KOPT-K1 (cell line): Measurements from ENCODE around the gene SLC25A41.
A peak's percentile ranks its signal among the peaks of the same experiment; 100 is the strongest.
"Not testable (repeated sequence)": the region's sequence is repeated elsewhere in the genome, so short reads cannot be mapped to it uniquely, and the experiment has no call there.

Experiments
- H3K27ac ChIP-seq: fragments of 200-600 bp; sonication (generic); 2 replicates; pipeline ENCODE4 v1.5.1; 2016; ENCODE audit warnings: antibody characterized with exemption, mild to moderate bottlenecking, low read depth, low read length; ENCODE audit not compliant: poor library complexity, severe bottlenecking
- H3K36me3 ChIP-seq: fragments of 200-600 bp; sonication (generic); 2 replicates; pipeline ENCODE4 v1.5.1; 2017; ENCODE audit warnings: antibody characterized with exemption, mild to moderate bottlenecking, low read length, moderate library complexity; ENCODE audit not compliant: insufficient read depth
- H3K9me3 ChIP-seq: fragments of 200-600 bp; sonication (generic); 2 replicates; pipeline ENCODE4 v1.5.1; 2017; ENCODE audit warnings: antibody characterized with exemption, low read length, mild to moderate bottlenecking; ENCODE audit not compliant: insufficient read depth, poor library complexity, severe bottlenecking

The SLC25A41 gene

DNA sequence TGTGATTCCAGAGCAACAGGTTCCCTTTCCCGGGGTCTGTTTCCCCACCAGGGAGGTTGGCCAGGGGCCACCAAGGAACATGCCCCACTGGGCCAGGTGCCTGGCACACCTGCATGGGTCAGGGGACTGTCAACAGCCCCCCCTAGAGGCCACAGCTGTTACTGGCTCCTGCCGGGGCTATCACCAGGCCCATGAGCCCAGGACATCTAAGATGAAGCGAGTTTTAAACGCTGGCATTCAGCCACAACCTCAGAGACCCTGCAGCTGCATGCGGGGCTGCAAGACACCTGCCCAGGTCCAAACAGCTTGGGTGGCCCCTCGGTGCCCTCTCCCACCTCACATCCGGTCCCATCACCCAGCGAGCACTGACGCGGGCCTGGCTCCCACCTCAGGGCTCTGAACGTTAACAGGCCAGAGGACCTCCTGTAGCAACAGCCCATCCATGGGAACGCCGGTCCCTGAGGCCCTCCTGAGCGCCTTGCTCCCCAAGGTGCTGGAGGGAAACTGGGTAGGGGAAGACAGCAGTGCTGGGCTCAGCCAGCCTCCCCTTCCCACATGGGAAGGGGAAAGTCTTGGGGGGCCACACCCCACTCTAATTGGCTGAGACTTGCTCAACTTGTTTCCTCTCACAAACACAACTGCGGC lies 21.0 kb downstream of the SLC25A41 start:
- H3K9me3 ChIP-seq: no peaks in the 10 kb centered on the region
- peaks cover 55% of the 10 kb centered on the region for H3K36me3 ChIP-seq
- no peak overlapping the region for H3K27ac ChIP-seq

GRCh38 chr19:6412061-6412446 lies 21.5 kb downstream of the SLC25A41 start:
- Histone ChIP-seq H3K27ac (no peak overlapping the region), H3K36me3 (peaks cover 50% of the 10 kb centered on the region), H3K9me3 (no peaks in the 10 kb centered on the region)

GRCh38 chr19:6409346-6409745 lies 24.2 kb downstream of the SLC25A41 start:
- Histone ChIP-seq H3K36me3 (peaks cover 23% of the 10 kb centered on the region), H3K27ac (no peak overlapping the region), H3K9me3 (no peaks in the 10 kb centered on the region)

DNA sequence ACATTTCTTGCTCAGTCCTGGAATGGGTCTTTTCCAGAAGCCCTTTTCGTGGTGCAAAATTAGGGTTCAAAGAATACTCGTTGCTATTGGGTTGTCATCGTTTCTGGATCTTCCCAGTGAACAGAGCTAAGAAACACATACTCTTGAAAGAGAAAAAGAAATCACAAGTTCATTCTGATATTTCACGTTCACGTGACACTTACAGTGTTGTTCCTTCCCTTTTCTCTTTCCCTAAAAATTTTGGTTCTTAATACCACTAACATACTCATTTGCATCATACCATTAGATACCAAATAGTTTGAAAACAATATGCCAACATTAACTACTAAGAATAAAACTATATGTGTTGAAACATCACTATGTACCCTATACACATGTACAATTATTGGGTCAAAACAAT lies 27.2 kb downstream of the SLC25A41 start:
- Histone ChIP-seq H3K9me3 (no peaks in the 10 kb centered on the region), H3K36me3 (no peaks in the 10 kb centered on the region), H3K27ac (no peak overlapping the region)

DNA sequence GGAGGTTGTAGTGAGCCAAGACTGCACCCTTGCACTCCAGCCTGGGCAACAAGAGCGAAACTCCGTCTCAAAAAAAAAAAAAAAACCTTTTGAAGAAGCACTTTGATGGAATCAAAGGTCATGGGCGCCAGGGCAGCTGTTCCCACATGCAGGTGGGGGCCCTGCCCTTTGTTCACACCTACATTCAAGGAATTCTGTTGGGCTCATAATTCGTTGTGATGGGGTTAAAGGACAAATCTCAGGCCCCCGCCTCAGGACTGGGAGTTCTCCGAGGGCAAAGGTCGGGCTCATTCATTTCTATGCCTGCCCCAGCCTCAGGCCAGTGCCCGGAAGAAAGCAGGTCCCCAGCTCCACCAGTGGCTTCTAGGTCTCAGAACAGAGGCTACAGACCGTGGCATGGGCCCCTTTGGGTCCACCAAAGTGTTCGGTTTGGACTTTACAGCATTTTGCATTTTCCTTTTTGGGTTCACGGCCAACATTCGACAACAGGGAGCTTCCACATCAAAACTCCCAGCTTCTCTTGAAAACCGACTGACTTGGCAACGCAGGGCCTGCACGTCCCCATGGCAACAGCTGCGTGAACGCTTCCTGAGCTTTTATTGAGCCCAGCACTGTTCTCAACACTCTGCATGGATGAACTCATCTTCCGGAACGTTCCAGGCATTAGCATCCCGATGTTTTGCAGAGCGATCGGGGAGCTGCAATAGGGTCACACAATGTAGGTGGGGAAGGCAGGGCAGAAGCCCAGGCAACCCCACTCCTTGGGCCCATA lies 30.5 kb downstream of the SLC25A41 start:
- Histone ChIP-seq H3K36me3 (no peaks in the 10 kb centered on the region), H3K9me3 (no peaks in the 10 kb centered on the region), H3K27ac (no peak overlapping the region)

GRCh38 chr19:6402058-6402457 lies 31.5 kb downstream of the SLC25A41 start:
- no peaks in the 10 kb centered on the region for H3K9me3 ChIP-seq
- H3K36me3 ChIP-seq: no peaks in the 10 kb centered on the region
- no peak overlapping the region for H3K27ac ChIP-seq

GRCh38 chr19:6400062-6400944 lies 33.3 kb downstream of the SLC25A41 start:
- not testable (repeated sequence) for H3K27ac ChIP-seq, H3K36me3 ChIP-seq, H3K9me3 ChIP-seq

GRCh38 chr19:6396305-6396704 lies 37.3 kb downstream of the SLC25A41 start:
- no peaks in the 10 kb centered on the region for H3K9me3 ChIP-seq
- H3K27ac ChIP-seq: no peak overlapping the region
- H3K36me3 ChIP-seq: peaks cover 6% of the 10 kb centered on the region

DNA sequence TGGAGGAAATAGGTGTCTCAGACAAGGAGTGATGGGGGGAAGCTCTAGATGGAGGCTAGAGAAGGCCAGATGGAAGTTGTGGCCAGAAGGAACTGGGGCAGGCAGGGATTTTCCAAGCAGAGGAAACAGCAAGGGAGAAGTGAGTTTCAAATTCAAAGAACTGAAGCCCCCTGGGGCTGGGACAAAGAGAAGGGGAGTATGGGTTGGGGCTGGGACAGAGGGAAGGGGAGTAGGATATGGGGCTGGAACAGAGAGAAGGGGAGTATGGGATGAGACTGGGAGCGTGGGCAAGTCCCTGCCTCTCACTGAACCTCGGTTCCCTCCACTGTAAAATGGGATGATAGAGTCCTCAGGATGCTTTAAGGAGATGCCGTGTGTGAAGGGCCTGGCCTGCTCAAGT lies 38.7 kb downstream of the SLC25A41 start:
- H3K9me3 ChIP-seq: no peaks in the 10 kb centered on the region
- H3K27ac ChIP-seq: no peak overlapping the region
- H3K36me3 ChIP-seq: peaks cover 16% of the 10 kb centered on the region

DNA sequence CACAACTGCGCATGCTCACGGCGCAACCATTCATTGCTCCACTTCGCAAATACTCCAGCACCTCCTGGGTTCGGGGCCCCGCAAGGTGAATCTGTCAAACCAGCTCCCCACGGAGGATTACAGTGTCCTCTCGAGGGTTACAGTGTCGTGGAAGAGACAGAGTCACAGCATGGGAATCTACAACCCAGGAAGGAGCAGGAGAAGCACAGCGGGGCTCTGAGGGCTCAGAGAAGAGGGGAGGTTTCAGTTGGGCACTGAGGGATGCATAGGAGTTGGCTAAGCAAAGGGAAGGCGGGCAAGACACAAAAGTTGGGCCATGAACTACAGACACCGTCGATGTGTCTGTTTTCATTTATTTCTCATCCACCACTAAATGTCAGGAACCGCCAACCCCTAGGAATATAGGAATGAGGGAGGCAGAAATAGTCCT lies 39.6 kb downstream of the SLC25A41 start:
- Histone ChIP-seq H3K9me3 (no peaks in the 10 kb centered on the region), H3K36me3 (peaks cover 23% of the 10 kb centered on the region), H3K27ac (peak overlapping the region; percentile 81)

DNA sequence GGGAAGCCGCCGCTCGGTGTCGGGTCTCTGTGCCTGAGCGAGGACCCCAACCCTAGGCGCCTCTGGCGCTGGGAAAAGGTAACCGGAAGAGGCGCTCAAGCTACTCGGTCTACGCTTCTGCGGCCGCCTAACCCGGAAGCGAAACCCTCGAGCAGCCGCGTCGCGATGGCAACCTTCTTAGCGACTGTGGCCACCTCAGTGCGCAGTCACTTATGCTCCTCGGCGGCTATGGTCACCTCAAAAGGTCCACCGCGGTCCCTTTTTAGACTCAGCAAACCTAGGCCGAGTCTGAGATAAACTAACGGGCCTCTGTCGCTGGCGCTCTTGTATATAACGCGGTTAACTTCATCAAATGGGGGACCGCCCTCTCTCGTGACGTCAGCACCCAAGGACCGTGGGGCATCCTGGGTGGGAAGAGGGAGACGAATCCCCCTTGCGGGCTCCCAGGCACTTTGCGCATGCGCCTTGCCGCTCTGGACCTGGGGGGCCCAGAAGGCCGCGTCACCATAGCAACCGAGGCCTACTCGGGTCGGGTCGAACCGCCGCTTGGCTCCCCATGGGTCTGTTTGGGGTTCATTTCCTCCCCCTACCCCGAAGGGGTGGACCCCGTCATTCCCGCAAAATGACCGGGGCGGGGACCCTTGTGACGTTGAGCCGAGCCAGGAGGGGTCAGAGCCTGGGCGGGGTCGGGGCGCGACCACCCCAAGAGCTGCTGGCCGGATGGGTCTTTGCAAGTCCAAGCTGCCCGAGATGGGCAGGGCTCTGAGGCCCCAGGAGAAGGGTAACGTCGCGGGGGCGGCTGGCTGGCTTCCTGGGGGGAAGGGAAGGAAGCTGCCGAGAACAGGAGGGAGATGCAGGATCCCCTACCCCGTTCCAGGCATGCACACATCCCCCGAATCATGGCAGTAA lies 40.2 kb downstream of the SLC25A41 start, which contains the start of gene GTF2F1:
TSS of gene GTF2F1 (minus strand) at position 91 of the 909 bp plus-strand sequence. CDS start 169 bp downstream, outside the sequence.
- Histone ChIP-seq H3K27ac (peak within 1 kb of the TSS; percentile 81), H3K9me3 (no peaks in the 10 kb centered on the region), H3K36me3 (peaks cover 30% of the 10 kb centered on the region)

- H3K9me3 ChIP-seq: no peaks in the 10 kb centered on the region
- H3K36me3 ChIP-seq: peaks cover 39% of the 10 kb centered on the region
- H3K27ac ChIP-seq: peak overlapping the region; percentile 81
These were observed 41.1 kb downstream of the SLC25A41 start for GRCh38 chr19:6392221-6393073.

GRCh38 chr19:6387372-6387771 lies 46.2 kb downstream of the SLC25A41 start:
- no peaks in the 10 kb centered on the region for H3K9me3 ChIP-seq
- no peak overlapping the region for H3K27ac ChIP-seq
- peaks cover 89% of the 10 kb centered on the region for H3K36me3 ChIP-seq
